ENCODE results near the gene NCOA7.

NCOA7 gene

DNA sequence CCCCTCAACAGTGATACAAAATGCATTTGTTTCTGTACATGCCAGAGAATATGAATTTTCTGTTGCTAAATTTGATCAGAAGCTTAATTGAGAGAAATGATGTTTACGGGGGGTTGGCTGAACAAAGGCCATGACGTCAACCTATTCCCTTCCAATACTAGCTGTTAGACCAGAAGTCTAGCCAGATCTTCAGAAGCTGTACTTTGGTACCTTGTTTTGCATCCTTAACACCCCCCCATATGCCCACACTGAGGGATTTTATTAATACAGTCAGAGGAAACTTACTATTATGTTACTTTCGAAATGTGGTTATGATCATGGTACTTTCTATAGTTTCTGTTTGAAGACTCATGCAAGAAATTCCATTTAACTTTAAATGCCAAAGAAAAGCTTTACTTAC is 3.1 kb downstream of the NCOA7 start:
- TF ChIP-seq, protein P1, sequence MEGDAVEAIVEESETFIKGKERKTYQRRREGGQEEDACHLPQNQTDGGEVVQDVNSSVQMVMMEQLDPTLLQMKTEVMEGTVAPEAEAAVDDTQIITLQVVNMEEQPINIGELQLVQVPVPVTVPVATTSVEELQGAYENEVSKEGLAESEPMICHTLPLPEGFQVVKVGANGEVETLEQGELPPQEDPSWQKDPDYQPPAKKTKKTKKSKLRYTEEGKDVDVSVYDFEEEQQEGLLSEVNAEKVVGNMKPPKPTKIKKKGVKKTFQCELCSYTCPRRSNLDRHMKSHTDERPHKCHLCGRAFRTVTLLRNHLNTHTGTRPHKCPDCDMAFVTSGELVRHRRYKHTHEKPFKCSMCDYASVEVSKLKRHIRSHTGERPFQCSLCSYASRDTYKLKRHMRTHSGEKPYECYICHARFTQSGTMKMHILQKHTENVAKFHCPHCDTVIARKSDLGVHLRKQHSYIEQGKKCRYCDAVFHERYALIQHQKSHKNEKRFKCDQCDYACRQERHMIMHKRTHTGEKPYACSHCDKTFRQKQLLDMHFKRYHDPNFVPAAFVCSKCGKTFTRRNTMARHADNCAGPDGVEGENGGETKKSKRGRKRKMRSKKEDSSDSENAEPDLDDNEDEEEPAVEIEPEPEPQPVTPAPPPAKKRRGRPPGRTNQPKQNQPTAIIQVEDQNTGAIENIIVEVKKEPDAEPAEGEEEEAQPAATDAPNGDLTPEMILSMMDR (IDR thresholded peaks at IDR 0.05; ENCODE audit: borderline replicate concordance, extremely low read depth, low read length, poor library complexity, severe bottlenecking) = no peak
- no peak for TF ChIP-seq EZH2 (IDR thresholded peaks at IDR 0.05; ENCODE audit: borderline replicate concordance, low read depth, low read length, severe bottlenecking)
- H3K27ac ChIP-seq (ENCODE audit: low read length) = no peak overlapping the region
- H3K27me3 ChIP-seq (ENCODE audit: insufficient read depth, low read length, poor library complexity) = no peaks in the 10 kb centered on the region
- H2AFZ ChIP-seq (ENCODE audit: low read depth, low read length) = no peak overlapping the region
- DNase-seq = no peak
- H3K79me2 ChIP-seq (ENCODE audit: insufficient read depth, low read length) = peaks cover 55% of the 10 kb centered on the region
- no peak for ATAC-seq (ENCODE audit: insufficient read depth, low read depth)
- no peaks in the 10 kb centered on the region; the same call in 1 of the 2 replicates for H3K36me3 ChIP-seq (ENCODE audit: insufficient read depth, low read length)
- no peak overlapping the region for H3K4me2 ChIP-seq (ENCODE audit: insufficient read depth, low read length)
- peaks cover 45% of the 10 kb centered on the region for H3K4me1 ChIP-seq (ENCODE audit: insufficient read depth, low read length)
- H4K20me1 ChIP-seq (ENCODE audit: insufficient read depth, low read length) = peaks cover under 1% of the 10 kb centered on the region; the same call in 1 of the 2 replicates
- H3K9ac ChIP-seq (ENCODE audit: low read depth, low read length) = no peak overlapping the region
- H3K9me3 ChIP-seq (ENCODE audit: insufficient read depth, low read length, severe bottlenecking) = no peaks in the 10 kb centered on the region
- no peak overlapping the region for H3K4me3 ChIP-seq (ENCODE audit: low read depth in 1 of 2, low read length in 2 of 2)

DNA sequence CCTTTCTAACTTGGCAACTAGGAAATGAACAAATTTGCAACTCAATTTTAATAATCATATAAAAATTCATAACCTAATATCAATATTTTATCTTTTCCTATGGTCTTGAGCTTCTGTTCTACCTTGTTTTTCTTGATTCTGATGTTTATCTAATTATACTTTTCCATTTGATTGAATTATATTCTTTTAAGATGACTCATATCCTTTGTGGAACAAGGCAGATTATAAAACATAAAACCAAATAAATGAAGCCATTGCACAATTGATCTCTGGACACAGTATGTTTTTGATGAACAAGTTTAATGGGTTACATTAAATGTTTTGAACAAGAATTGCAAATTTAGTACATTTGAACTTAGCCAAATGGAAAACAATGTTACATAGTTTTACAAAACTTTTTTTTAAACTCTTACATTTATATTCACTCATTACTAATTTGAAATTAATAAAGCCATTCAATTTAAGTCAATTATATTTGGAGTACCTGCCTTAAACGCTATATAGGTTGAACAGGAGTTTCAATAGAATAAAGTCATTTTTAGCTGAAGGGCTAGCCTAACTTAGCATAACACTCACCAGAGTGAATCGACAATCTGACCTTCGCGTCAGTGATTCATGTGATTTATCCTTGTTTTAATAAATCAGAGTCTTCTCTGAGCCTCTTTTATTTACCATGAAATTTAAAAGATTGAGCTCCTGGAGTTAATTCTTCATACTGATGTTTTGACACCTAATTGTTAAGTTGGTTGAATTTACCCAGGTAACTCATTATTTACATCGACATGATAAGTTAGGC is 3.8 kb downstream of the NCOA7 start:
- no peak for TF ChIP-seq EZH2 (IDR thresholded peaks at IDR 0.05; ENCODE audit: borderline replicate concordance, low read depth, low read length, severe bottlenecking)
- TF ChIP-seq, protein P1 (IDR thresholded peaks at IDR 0.05; ENCODE audit: borderline replicate concordance, extremely low read depth, low read length, poor library complexity, severe bottlenecking) = no peak
- H3K27me3 ChIP-seq (ENCODE audit: insufficient read depth, low read length, poor library complexity) = no peaks in the 10 kb centered on the region
- no peak overlapping the region for H3K4me2 ChIP-seq (ENCODE audit: insufficient read depth, low read length)
- H3K9ac ChIP-seq (ENCODE audit: low read depth, low read length) = no peak overlapping the region
- ATAC-seq (ENCODE audit: insufficient read depth, low read depth) (no peak), DNase-seq (no peak)
- H4K20me1 ChIP-seq (ENCODE audit: insufficient read depth, low read length) = peaks cover 4% of the 10 kb centered on the region; the same call in 1 of the 2 replicates
- H3K36me3 ChIP-seq (ENCODE audit: insufficient read depth, low read length) = peaks cover 3% of the 10 kb centered on the region; the same call in 1 of the 2 replicates
- no peak overlapping the region for H3K27ac ChIP-seq (ENCODE audit: low read length)
- H2AFZ ChIP-seq (ENCODE audit: low read depth, low read length) = no peak overlapping the region
- H3K79me2 ChIP-seq (ENCODE audit: insufficient read depth, low read length) = peaks cover 59% of the 10 kb centered on the region
- no peak overlapping the region for H3K4me3 ChIP-seq (ENCODE audit: low read depth in 1 of 2, low read length in 2 of 2)
- peaks cover 38% of the 10 kb centered on the region for H3K4me1 ChIP-seq (ENCODE audit: insufficient read depth, low read length)
- H3K9me3 ChIP-seq (ENCODE audit: insufficient read depth, low read length, severe bottlenecking) = no peaks in the 10 kb centered on the region

DNA sequence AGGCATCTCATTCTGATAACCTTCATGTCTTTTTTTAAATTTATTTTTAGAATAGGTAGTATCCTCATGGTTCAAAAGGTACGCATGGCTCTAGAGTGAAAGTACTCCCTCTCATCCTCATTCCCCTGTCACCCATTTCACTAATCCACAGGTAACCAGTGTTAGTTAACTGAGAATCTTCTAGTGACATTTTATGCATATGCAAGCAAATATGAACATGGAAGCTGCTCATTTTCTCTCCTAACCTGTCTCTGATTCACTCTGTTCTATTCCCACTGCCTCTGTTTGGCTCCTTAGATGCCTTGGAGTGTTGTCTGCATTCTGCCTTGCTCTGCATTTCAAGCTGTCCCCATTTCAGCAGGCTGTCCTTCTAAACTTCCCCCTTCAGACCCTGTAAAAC is 4.5 kb downstream of the NCOA7 start:
- TF ChIP-seq, protein P1 (IDR thresholded peaks at IDR 0.05; ENCODE audit: borderline replicate concordance, extremely low read depth, low read length, poor library complexity, severe bottlenecking) = no peak
- TF ChIP-seq EZH2 (IDR thresholded peaks at IDR 0.05; ENCODE audit: borderline replicate concordance, low read depth, low read length, severe bottlenecking) = no peak
- Histone ChIP-seq H4K20me1 (ENCODE audit: insufficient read depth, low read length) (peaks cover 4% of the 10 kb centered on the region; the same call in 1 of the 2 replicates), H3K9me3 (ENCODE audit: insufficient read depth, low read length, severe bottlenecking) (no peaks in the 10 kb centered on the region), H3K27me3 (ENCODE audit: insufficient read depth, low read length, poor library complexity) (no peaks in the 10 kb centered on the region), H2AFZ (ENCODE audit: low read depth, low read length) (no peak overlapping the region), H3K27ac (ENCODE audit: low read length) (no peak overlapping the region), H3K4me1 (ENCODE audit: insufficient read depth, low read length) (peaks cover 31% of the 10 kb centered on the region), H3K4me2 (ENCODE audit: insufficient read depth, low read length) (no peak overlapping the region), H3K36me3 (ENCODE audit: insufficient read depth, low read length) (peaks cover 3% of the 10 kb centered on the region; the same call in 1 of the 2 replicates), H3K9ac (ENCODE audit: low read depth, low read length) (no peak overlapping the region), H3K79me2 (ENCODE audit: insufficient read depth, low read length) (peaks cover 60% of the 10 kb centered on the region), H3K4me3 (ENCODE audit: low read depth in 1 of 2, low read length in 2 of 2) (no peak overlapping the region)
- DNase-seq (no peak), ATAC-seq (ENCODE audit: insufficient read depth, low read depth) (no peak)

Measured in DND-41 (cell line).